ENCODE measurements around the gene RPS6KA3. TPM values are rescaled to one million over a fixed set of nuclear protein-coding genes. Genes with fewer than 3 reads are reported as not detected.

The RPS6KA3 gene
- total and polyA plus RNA-seq, 2 of the 8 experiments (the other 6 are each of a cell fraction or from before 2014, with no cell fraction given), result 7.1 to 13.0 TPM

- Histone ChIP-seq H3K4me1 (replicated peaks in 1 of 4; ENCODE audit: control insufficient read depth in 3 of 4, insufficient read depth in 4 of 4, low read length in 3 of 4) (no peaks in the 10 kb centered on the region), H3K56ac (replicated peaks; ENCODE audit: insufficient read length, low read depth, low read length) (no peak overlapping the region), H3K9ac (replicated peaks in 1 of 4; ENCODE audit: extremely low read depth in 1 of 4, low read depth in 3 of 4, low read length in 3 of 4) (no peak overlapping the region), H4K8ac (ENCODE audit: extremely low read depth, insufficient read depth, low read length) (no peak overlapping the region), H2BK20ac (ENCODE audit: low read length) (no peak overlapping the region), H3K23me2 (ENCODE audit: low read depth, low read length) (no peaks in the 10 kb centered on the region), H2AK5ac (ENCODE audit: low read depth, low read length) (no peak overlapping the region), H3K79me1 (ENCODE audit: low read depth, low read length) (no peaks in the 10 kb centered on the region), H2BK120ac (replicated peaks; ENCODE audit: low read depth, low read length) (no peak overlapping the region), H3K4ac (replicated peaks; ENCODE audit: insufficient read length, low read depth, low read length) (no peak overlapping the region), H3K4me2 (ENCODE audit: insufficient read depth in 1 of 2, low read depth in 2 of 2, low read length in 2 of 2) (no peak overlapping the region), H3K79me2 (ENCODE audit: control insufficient read depth in 1 of 2, insufficient read depth in 2 of 2, low read length in 2 of 2) (no peaks in the 10 kb centered on the region), H3K27ac (ENCODE audit: low read depth, low read length) (no peak overlapping the region), H2BK5ac (ENCODE audit: low read depth, low read length) (no peak overlapping the region), H3K36me3 (ENCODE audit: control insufficient read depth in 2 of 4, insufficient read depth in 4 of 4, low read length in 3 of 4) (peaks cover 0 to 54% (median 13%) of the 10 kb centered on the region in 4 experiments; a peak in 6 of 8 replicates), H2BK12ac (ENCODE audit: low read depth, low read length) (no peak overlapping the region), H3K14ac (ENCODE audit: insufficient read length) (no peak overlapping the region), H4K20me1 (replicated peaks in 1 of 2; ENCODE audit: control insufficient read depth in 1 of 2, insufficient read depth in 2 of 2, low read length in 2 of 2) (no peaks in the 10 kb centered on the region), H3K23ac (ENCODE audit: insufficient read length) (no peak overlapping the region), H2AFZ (ENCODE audit: low read length) (no peak overlapping the region), H3K9me3 (ENCODE audit: insufficient read depth in 2 of 2, low read depth in 1 of 2, low read length in 1 of 2) (no peaks in the 10 kb centered on the region), H3K18ac (ENCODE audit: extremely low read depth, low read length) (no peak overlapping the region), H4K91ac (replicated peaks; ENCODE audit: insufficient read length, low read length) (no peak overlapping the region), H3K27me3 (replicated peaks in 1 of 4; ENCODE audit: control insufficient read depth in 3 of 4, extremely low read depth in 1 of 4, insufficient read depth in 3 of 4, low read length in 3 of 4) (no peaks in the 10 kb centered on the region), H3K4me3 (ENCODE audit: extremely low read depth in 1 of 4, insufficient read depth in 2 of 4, low read depth in 3 of 4, low read length in 4 of 4) (no peak overlapping the region), H4K5ac (ENCODE audit: insufficient read length, low read depth, low read length) (no peak overlapping the region), H2BK15ac (ENCODE audit: low read length) (no peak overlapping the region)
- FAIRE-seq (no peak), DNase-seq (ENCODE audit: low read depth in 1 of 2, low spot score in 2 of 2) (no peak)
- POLR2A ChIA-PET (ENCODE audit: partially characterized antibody), result no interaction called here
- CTCF ChIA-PET (ENCODE audit: partially characterized antibody), result no interaction called here
- WGBS, 2 experiments (ENCODE audit: extremely low coverage in 1 of 2, insufficient coverage in 1 of 2, insufficient read length in 1 of 2, insufficient replicate concordance in 2 of 2, low coverage in 1 of 2, low lambda C conversion rate in 2 of 2, missing lambda C conversion rate in 1 of 2), result 82% methylated on average over 4 of the region's 4 CpGs; no CpG with 5 or more reads in 1 of the 2 experiments
- TF ChIP-seq TBP (IDR thresholded peaks at IDR 0.05; ENCODE audit: low read depth, low read length) (no peak), E2F6 (IDR thresholded peaks at IDR 0.05) (no peak), CREB1 (IDR thresholded peaks at IDR 0.05) (no peak), EZH2 (IDR thresholded peaks at IDR 0.05; ENCODE audit: low read depth, low read length, severe bottlenecking) (no peak), BRCA1 (IDR thresholded peaks at IDR 0.05; ENCODE audit: low read depth, low read length) (no peak), HDAC6 (IDR thresholded peaks at IDR 0.05; ENCODE audit: low read depth, low read length) (no peak), GTF2F1 (IDR thresholded peaks at IDR 0.05; ENCODE audit: borderline replicate concordance, low read depth, low read length) (no peak), CBX5 (IDR thresholded peaks at IDR 0.05; ENCODE audit: low read depth, low read length) (no peak), CEBPB (IDR thresholded peaks at IDR 0.05; ENCODE audit: low read depth, low read length) (no peak), TCF12 (IDR thresholded peaks at IDR 0.05; ENCODE audit: low read depth, low read length) (no peak), CTCF (IDR thresholded peaks at IDR 0.05; ENCODE audit: control extremely low read depth in 1 of 3, insufficient read depth in 1 of 3, low read depth in 1 of 3, low read length in 3 of 3) (no peak), KDM5A (IDR thresholded peaks at IDR 0.05; ENCODE audit: low read length) (no peak)
These were observed 138.0 kb downstream of the RPS6KA3 start for GRCh38 chrX:20128670-20129069.
